WTC11 (cell line): ENCODE data around the gene COA1. TPM values are rescaled to one million over a fixed set of nuclear protein-coding genes. Genes with fewer than 3 reads are reported as not detected.

Experiments
- ATAC-seq: fragments of 200-7000 bp; cut with Tn5 transposase; 2 replicates; pipeline ENCODE4 v1.10.0; 2021; ENCODE audit warnings: mild to moderate bottlenecking, moderate library complexity
- CTCF ChIA-PET: fragments of 300-600 bp; sonication (Branson Sonifier 250); formaldehyde crosslinking; loops from one replicate; lab custom pipeline; 2021; ENCODE audit warnings: antibody characterized with exemption; lab: Charles Lee
- POLR2A ChIA-PET: fragments of 350-600 bp; sonication (Branson Sonifier 250); formaldehyde crosslinking; loops from one replicate; lab custom pipeline; 2021; ENCODE audit warnings: antibody characterized with exemption; lab: Charles Lee
- DNase-seq: peaks from one replicate; pipeline ENCODE4 v3.0.0; 2021; ENCODE audit warnings: low spot score
- H3K27ac Mint-ChIP-seq: 2 replicates; pipeline ENCODE4 v1.8.0; 2021; ENCODE audit warnings: mixed read lengths
- H3K27me3 Mint-ChIP-seq: 2 replicates; pipeline ENCODE4 v1.8.0; 2021; ENCODE audit warnings: low read depth, mild to moderate bottlenecking, moderate library complexity, mixed read lengths
- H3K36me3 Mint-ChIP-seq: 2 replicates; pipeline ENCODE4 v1.8.0; 2021; ENCODE audit warnings: mixed read lengths
- H3K4me1 Mint-ChIP-seq: 2 replicates; pipeline ENCODE4 v1.8.0; 2022; ENCODE audit warnings: mixed read lengths
- H3K4me3 Mint-ChIP-seq: 2 replicates; pipeline ENCODE4 v1.8.0; 2021; ENCODE audit warnings: mild to moderate bottlenecking, moderate library complexity, mixed read lengths
- H3K9me3 Mint-ChIP-seq: 2 replicates; pipeline ENCODE4 v1.8.0; 2021; ENCODE audit warnings: mixed read lengths
- AFF4 ChIP-seq: sonication (generic); formaldehyde crosslinking; IDR thresholded peaks from 2 replicates; pipeline ENCODE4 v1.8.1; 2023; ENCODE audit warnings: mild to moderate bottlenecking, missing genetic modification reagents, borderline replicate concordance
- ATF3 ChIP-seq: sonication (generic); formaldehyde crosslinking; conservative IDR thresholded peaks from 2 replicates; pipeline ENCODE4 v1.8.1; 2022; ENCODE audit warnings: mild to moderate bottlenecking, missing genetic modification reagents
- ATF6 ChIP-seq: sonication (generic); formaldehyde crosslinking; IDR thresholded peaks from 2 replicates; pipeline ENCODE4 v1.8.1; 2023; ENCODE audit warnings: mild to moderate bottlenecking, missing genetic modification reagents
- CDX4 ChIP-seq: fragments of 250-450 bp; sonication (Bioruptor Pico); IDR thresholded peaks from 2 replicates; pipeline ENCODE4 v1.9.0; 2021; ENCODE audit warnings: moderate library complexity, mild to moderate bottlenecking, inconsistent platforms, borderline replicate concordance
- CTCF ChIP-seq: fragments of 200-600 bp; IDR thresholded peaks from 2 replicates; pipeline ENCODE4 v1.8.0; 2022; ENCODE audit warnings: antibody characterized with exemption
- ERG ChIP-seq: fragments of 250-450 bp; sonication (Bioruptor Pico); IDR thresholded peaks from 2 replicates; pipeline ENCODE4 v1.8.0; 2021; ENCODE audit warnings: mild to moderate bottlenecking
- FOXK1 ChIP-seq: sonication (generic); formaldehyde crosslinking; IDR thresholded peaks from 2 replicates; pipeline ENCODE4 v1.8.0; 2022; ENCODE audit warnings: mild to moderate bottlenecking, moderate library complexity, missing genetic modification reagents
- GABPB1 ChIP-seq: sonication (generic); formaldehyde crosslinking; IDR thresholded peaks from 2 replicates; pipeline ENCODE4 v1.8.1; 2023; ENCODE audit warnings: mild to moderate bottlenecking, missing genetic modification reagents
- GRHL2 ChIP-seq: fragments of 250-450 bp; sonication (Bioruptor Pico); IDR thresholded peaks from 2 replicates; pipeline ENCODE4 v1.8.0; 2022; ENCODE audit warnings: mild to moderate bottlenecking, moderate library complexity; ENCODE audit not compliant: insufficient replicate concordance, severe bottlenecking
- GTF2I ChIP-seq: fragments of 250-450 bp; sonication (Bioruptor Pico); conservative IDR thresholded peaks from 2 replicates; pipeline ENCODE4 v1.4.0; 2021; ENCODE audit warnings: mild to moderate bottlenecking
- JUN ChIP-seq: sonication (generic); formaldehyde crosslinking; IDR thresholded peaks from 2 replicates; pipeline ENCODE4 v1.8.0; 2023; ENCODE audit warnings: mild to moderate bottlenecking, missing genetic modification reagents
- MLX ChIP-seq: sonication (generic); formaldehyde crosslinking; IDR thresholded peaks from 2 replicates; pipeline ENCODE4 v1.8.1; 2023; ENCODE audit warnings: mild to moderate bottlenecking, missing genetic modification reagents, moderate library complexity
- MYBL2 ChIP-seq: sonication (generic); formaldehyde crosslinking; IDR thresholded peaks from 2 replicates; pipeline ENCODE4 v1.8.1; 2023; ENCODE audit warnings: mild to moderate bottlenecking, moderate library complexity, missing genetic modification reagents
- NFYB ChIP-seq: sonication (generic); formaldehyde crosslinking; conservative IDR thresholded peaks from 2 replicates; pipeline ENCODE4 v1.8.0; 2022; ENCODE audit warnings: low read depth, missing genetic modification reagents
- NR2C2 ChIP-seq: sonication (generic); formaldehyde crosslinking; IDR thresholded peaks from 2 replicates; pipeline ENCODE4 v1.8.0; 2022; ENCODE audit warnings: mild to moderate bottlenecking, missing genetic modification reagents
- RELA ChIP-seq: sonication (generic); formaldehyde crosslinking; IDR thresholded peaks from 2 replicates; pipeline ENCODE4 v1.8.1; 2022; ENCODE audit warnings: missing genetic modification reagents, mild to moderate bottlenecking, borderline replicate concordance
- RORB ChIP-seq: fragments of 250-450 bp; sonication (Bioruptor Pico); IDR thresholded peaks from 2 replicates; pipeline ENCODE4 v1.9.0; 2021; ENCODE audit warnings: mild to moderate bottlenecking
- SMAD3 ChIP-seq: sonication (generic); formaldehyde crosslinking; IDR thresholded peaks from 2 replicates; pipeline ENCODE4 v1.8.0; 2022; ENCODE audit warnings: missing genetic modification reagents, mild to moderate bottlenecking, borderline replicate concordance
- ZNF232 ChIP-seq: sonication (generic); formaldehyde crosslinking; IDR thresholded peaks from 2 replicates; pipeline ENCODE4 v1.8.0; 2022; ENCODE audit warnings: mild to moderate bottlenecking, missing genetic modification reagents
- ZNF263 ChIP-seq: sonication (generic); formaldehyde crosslinking; IDR thresholded peaks from 2 replicates; pipeline ENCODE4 v1.8.1; 2022; ENCODE audit warnings: low read depth, mild to moderate bottlenecking, moderate library complexity, missing genetic modification reagents
- ZSCAN18 ChIP-seq: fragments of 250-450 bp; sonication (Bioruptor Pico); IDR thresholded peaks from 2 replicates; pipeline ENCODE4 v2.1.2; 2022; ENCODE audit warnings: mild to moderate bottlenecking, moderate library complexity
- total RNA-seq: library from RNA; stranded (reverse); gene quantifications from 3 replicates; pipeline ENCODE4 v1.2.3, GENCODE V29; 2021

COA1 gene
- total RNA-seq, 1 experiment from 2014 or later = 132 TPM

- no peak for TF ChIP-seq ZSCAN18 (CRISPR knock-in tag)
These were observed 41.8 kb upstream of the COA1 start (continued) for GRCh38 chr7:43771128-43771527.

- Mint-ChIP-seq H3K27ac (no peak overlapping the region), H3K9me3 (no peaks in the 10 kb centered on the region), H3K4me1 (peaks cover 6% of the 10 kb centered on the region)
- TF ChIP-seq GABPB1 (CRISPR knock-in tag) (peak; percentile 55), ZNF263 (no peak), SMAD3 (CRISPR knock-in tag) (no peak), NR2C2 (CRISPR knock-in tag) (no peak), AFF4 (CRISPR knock-in tag) (no peak), MLX (no peak)
- TF ChIP-seq, all 79 proteins: peak for 1
- ChIA-PET CTCF (interaction anchor here (1.1 kb wide), 1 partner anchor 187 kb away, joined by 4 read pairs; the partner anchor contains the start of gene STK17A), POLR2A (no interaction called here)
- ATAC-seq (no peak), DNase-seq (no peak)
- H3K36me3 Mint-ChIP-seq = peaks cover 14% of the 10 kb centered on the region
- H3K4me3 Mint-ChIP-seq = no peak overlapping the region
- no peaks in the 10 kb centered on the region for H3K27me3 Mint-ChIP-seq
These were observed 40.6 kb upstream of the COA1 start for GRCh38 chr7:43769791-43770465.

GRCh38 chr7:43769281-43769680 is 40.0 kb upstream of the COA1 start:
- POLR2A ChIA-PET = no interaction called here
- Mint-ChIP-seq H3K9me3 (no peaks in the 10 kb centered on the region), H3K4me3 (no peak overlapping the region), H3K36me3 (peaks cover 14% of the 10 kb centered on the region), H3K4me1 (peaks cover 12% of the 10 kb centered on the region), H3K27ac (no peak overlapping the region), H3K27me3 (no peaks in the 10 kb centered on the region)
- CTCF ChIA-PET = no interaction called here
- DNase-seq (no peak), ATAC-seq (no peak)
- no peak for TF ChIP-seq RORB (CRISPR knock-in tag)
- TF ChIP-seq FOXK1 (CRISPR knock-in tag) = no peak
- TF ChIP-seq ATF3 (CRISPR knock-in tag) = no peak
- no peak for TF ChIP-seq MYBL2 (CRISPR knock-in tag)
- no peak for TF ChIP-seq JUN (CRISPR knock-in tag)
- no peak for TF ChIP-seq ATF6 (CRISPR knock-in tag)
- TF ChIP-seq GRHL2 (CRISPR knock-in tag) = no peak
- TF ChIP-seq GTF2I (CRISPR knock-in tag) = no peak
- no peak for TF ChIP-seq ERG (CRISPR knock-in tag)
- no peak for TF ChIP-seq ZNF232 (CRISPR knock-in tag)
- no peak for TF ChIP-seq CDX4
- TF ChIP-seq NFYB (CRISPR knock-in tag) = no peak
- no peak for TF ChIP-seq CTCF
- no peak for TF ChIP-seq RELA (CRISPR knock-in tag)
